ENCODE data around the gene RHEB.

GRCh38 chr7:151524331-151524730 is 4.6 kb upstream of the RHEB start:
- TF ChIP-seq ELK1 (IDR thresholded peaks at IDR 0.05; ENCODE audit: borderline replicate concordance, low read depth, low read length) (no peak), SMC3 (IDR thresholded peaks at IDR 0.05; ENCODE audit: low read depth, low read length) (no peak), CTCF (conservative IDR thresholded peaks at IDR 0.05; ENCODE audit: low read depth, low read length) (no peak), USF2 (IDR thresholded peaks at IDR 0.05; ENCODE audit: low read depth, low read length) (no peak), POLR2A (IDR thresholded peaks at IDR 0.05; ENCODE audit: low read depth, low read length) (no peak), RAD21 (IDR thresholded peaks at IDR 0.05; ENCODE audit: low read length) (no peak), MXI1 (IDR thresholded peaks at IDR 0.05; ENCODE audit: borderline replicate concordance, low read depth, low read length) (no peak), NFE2L2 (IDR thresholded peaks at IDR 0.05; ENCODE audit: low read depth, low read length) (no peak), MAZ (IDR thresholded peaks at IDR 0.05; ENCODE audit: borderline replicate concordance, low read depth, low read length) (no peak), FOS (IDR thresholded peaks at IDR 0.05; ENCODE audit: low read depth, low read length) (no peak), CEBPB (IDR thresholded peaks at IDR 0.05; ENCODE audit: low read depth, low read length) (no peak), RCOR1 (IDR thresholded peaks at IDR 0.05; ENCODE audit: insufficient replicate concordance, low read length) (no peak), BHLHE40 (IDR thresholded peaks at IDR 0.05; ENCODE audit: low read depth, low read length) (no peak), RFX5 (IDR thresholded peaks at IDR 0.05; ENCODE audit: low read depth, low read length) (no peak)
